Trophoblast cell (in vitro differentiated cells and primary cell): ENCODE measurements around the gene ARFGAP3.

ENCODE experiments used
- DNase-seq, 2 donors: peaks; one replicate each; pipeline ENCODE4 v3.0.0-alpha.2; 2016
- H2AFZ ChIP-seq: 2 replicates; pipeline ENCODE4 v1.6.1; 2013; ENCODE audit warnings: low read length, moderate library complexity, mild to moderate bottlenecking; ENCODE audit not compliant: insufficient read depth, poor library complexity
- H2AK5ac ChIP-seq: 2 replicates; pipeline ENCODE4 v1.6.1; 2013; ENCODE audit warnings: mild to moderate bottlenecking, low read length
- H2BK120ac ChIP-seq: 2 replicates; pipeline ENCODE4 v1.6.1; 2013; ENCODE audit warnings: low read length, mild to moderate bottlenecking, moderate library complexity; ENCODE audit not compliant: insufficient read depth, poor library complexity
- H2BK12ac ChIP-seq: 2 replicates; pipeline ENCODE4 v1.6.1; 2013; ENCODE audit warnings: mild to moderate bottlenecking, low read length, moderate library complexity
- H2BK5ac ChIP-seq: 2 replicates; pipeline ENCODE4 v1.6.1; 2013; ENCODE audit warnings: low read length, low read depth, moderate library complexity, mild to moderate bottlenecking; ENCODE audit not compliant: poor library complexity
- H3K14ac ChIP-seq: 2 replicates; pipeline ENCODE4 v1.6.1; 2013; ENCODE audit warnings: mild to moderate bottlenecking, low read length
- H3K18ac ChIP-seq: 2 replicates; pipeline ENCODE4 v1.6.1; 2013; ENCODE audit warnings: mild to moderate bottlenecking, low read length
- H3K23ac ChIP-seq: 2 replicates; pipeline ENCODE4 v1.6.1; 2013; ENCODE audit warnings: low read length
- H3K27ac ChIP-seq: 2 replicates; pipeline ENCODE4 v1.5.1; 2013; ENCODE audit warnings: low read depth, mild to moderate bottlenecking, inconsistent platforms, low read length, moderate library complexity
- H3K27me3 ChIP-seq: 2 replicates; pipeline ENCODE4 v1.6.1; 2013; ENCODE audit warnings: inconsistent platforms, mild to moderate bottlenecking, low read length, moderate library complexity; ENCODE audit not compliant: insufficient read depth
- H3K36me3 ChIP-seq, 2 experiments: 1 replicate in 1 of 2; 2 replicates in 1 of 2; pipeline ENCODE4 v1.6.1; 2013; ENCODE audit warnings: low read length in 2 of 2, mild to moderate bottlenecking in 2 of 2, moderate library complexity in 1 of 2; ENCODE audit not compliant: insufficient read depth in 2 of 2, control insufficient read depth in 1 of 2
- H3K4ac ChIP-seq: 2 replicates; pipeline ENCODE4 v1.6.1; 2013; ENCODE audit warnings: low read depth, mild to moderate bottlenecking, low read length, moderate library complexity
- H3K4me1 ChIP-seq, 2 experiments: 1 replicate in 1 of 2; 2 replicates in 1 of 2; pipeline ENCODE4 v1.6.1; 2013; ENCODE audit warnings: low read length in 2 of 2, mild to moderate bottlenecking in 2 of 2, moderate library complexity in 1 of 2; ENCODE audit not compliant: insufficient read depth in 2 of 2, control insufficient read depth in 1 of 2
- H3K4me2 ChIP-seq: 2 replicates; pipeline ENCODE4 v1.6.1; 2013; ENCODE audit warnings: inconsistent platforms, mild to moderate bottlenecking, low read length, moderate library complexity
- H3K4me3 ChIP-seq: 2 replicates; pipeline ENCODE4 v1.5.1; 2013; ENCODE audit warnings: mild to moderate bottlenecking, low read depth, low read length, inconsistent platforms
- H3K79me1 ChIP-seq: one replicate; pipeline ENCODE4 v1.6.1; 2013; ENCODE audit warnings: low read length
- H3K79me2 ChIP-seq: 2 replicates; pipeline ENCODE4 v1.6.1; 2013; ENCODE audit warnings: low read length, mild to moderate bottlenecking; ENCODE audit not compliant: control insufficient read depth, insufficient read depth, poor library complexity
- H3K9ac ChIP-seq: 2 replicates; pipeline ENCODE4 v1.6.1; 2013; ENCODE audit warnings: mild to moderate bottlenecking, low read length
- H3K9me3 ChIP-seq: 2 replicates; pipeline ENCODE4 v1.6.1; 2013; ENCODE audit warnings: low read depth, mild to moderate bottlenecking, control low read depth, inconsistent platforms, low read length; ENCODE audit not compliant: insufficient read depth
- H4K12ac ChIP-seq: 2 replicates; pipeline ENCODE4 v1.6.1; 2013; ENCODE audit warnings: low read depth, mild to moderate bottlenecking, low read length, moderate library complexity
- H4K8ac ChIP-seq: 2 replicates; pipeline ENCODE4 v1.6.1; 2013; ENCODE audit warnings: low read depth, mild to moderate bottlenecking, low read length, moderate library complexity
- H4K91ac ChIP-seq: one replicate; pipeline ENCODE4 v1.6.1; 2013; ENCODE audit warnings: low read depth, mild to moderate bottlenecking, low read length, moderate library complexity
- WGBS: extraction: QIAGEN DNeasy Blood & Tissue Kit; methylation state at CpG from one replicate; pipeline ENCODE4 v1.1.7; 2013; ENCODE audit warnings: missing lambda C conversion rate; ENCODE audit not compliant: insufficient read length, insufficient coverage; ENCODE audit errors: extremely low coverage; 5-methylcytosine and 5-hydroxymethylcytosine counted together

Gene ARFGAP3

GRCh38 chr22:42792909-42793847, 63.9 kb downstream of the ARFGAP3 start:
- Histone ChIP-seq H3K79me2 (no peaks in the 10 kb centered on the region), H3K4me2 (no peak overlapping the region), H3K36me3 (peaks cover 3 to 17% of the 10 kb centered on the region in 2 experiments), H3K27me3 (no peaks in the 10 kb centered on the region), H3K27ac (no peak overlapping the region), H3K18ac (no peak overlapping the region), H3K4me1 (no peaks in the 10 kb centered on the region), H3K79me1 (no peaks in the 10 kb centered on the region), H2BK12ac (no peak overlapping the region), H2BK5ac (no peak overlapping the region), H4K8ac (no peak overlapping the region), H2BK120ac (no peak overlapping the region), H3K9me3 (peaks cover 1% of the 10 kb centered on the region), H2AFZ (no peak overlapping the region), H3K9ac (no peak overlapping the region), H3K14ac (no peak overlapping the region), H4K12ac (no peak overlapping the region), H3K23ac (no peak overlapping the region), H4K91ac (no peak overlapping the region), H3K4ac (no peak overlapping the region), H2AK5ac (no peak overlapping the region), H3K4me3 (no peak overlapping the region)
- no CpG with 5 or more reads among the region's 25 CpGs for WGBS
- no peak for DNase-seq

- Histone ChIP-seq H3K36me3 (peaks cover under 1 to 10% of the 10 kb centered on the region in 2 experiments), H3K18ac (no peak overlapping the region), H3K27ac (no peak overlapping the region), H3K4me1 (no peaks in the 10 kb centered on the region), H3K9ac (no peak overlapping the region), H3K23ac (no peak overlapping the region), H2BK120ac (no peak overlapping the region), H2AK5ac (no peak overlapping the region), H3K27me3 (no peaks in the 10 kb centered on the region), H4K8ac (no peak overlapping the region), H2AFZ (no peak overlapping the region), H2BK5ac (no peak overlapping the region), H3K9me3 (peaks cover under 1% of the 10 kb centered on the region), H2BK12ac (no peak overlapping the region), H3K4me2 (no peak overlapping the region), H3K79me2 (no peaks in the 10 kb centered on the region), H3K4me3 (no peak overlapping the region), H4K91ac (no peak overlapping the region), H3K79me1 (no peaks in the 10 kb centered on the region), H3K14ac (no peak overlapping the region), H3K4ac (no peak overlapping the region), H4K12ac (no peak overlapping the region)
- no CpG with 5 or more reads among the region's 13 CpGs for WGBS
- DNase-seq, result no peak
Measured at GRCh38 chr22:42792453-42792908, 64.6 kb downstream of the ARFGAP3 start.

GRCh38 chr22:42791721-42792452, 65.2 kb downstream of the ARFGAP3 start:
- H3K9me3 ChIP-seq, result no peaks in the 10 kb centered on the region
- H3K4me2 ChIP-seq, result no peak overlapping the region
- no peaks in the 10 kb centered on the region for H3K79me1 ChIP-seq
- H3K4ac ChIP-seq, result no peak overlapping the region
- no peaks in the 10 kb centered on the region for H3K4me1 ChIP-seq
- no peak overlapping the region for H3K4me3 ChIP-seq
- H3K18ac ChIP-seq, result no peak overlapping the region
- no peak overlapping the region for H2BK12ac ChIP-seq
- no peak overlapping the region for H3K27ac ChIP-seq
- H3K23ac ChIP-seq, result no peak overlapping the region
- no peak for DNase-seq
- H4K91ac ChIP-seq, result no peak overlapping the region
- H4K8ac ChIP-seq, result no peak overlapping the region
- no CpG with 5 or more reads among the region's 20 CpGs for WGBS
- no peak overlapping the region for H3K14ac ChIP-seq
- no peaks in the 10 kb centered on the region for H3K27me3 ChIP-seq
- no peaks in the 10 kb centered on the region for H3K79me2 ChIP-seq
- H3K9ac ChIP-seq, result no peak overlapping the region
- no peak overlapping the region for H2AK5ac ChIP-seq
- H2BK5ac ChIP-seq, result no peak overlapping the region
- H2BK120ac ChIP-seq, result no peak overlapping the region
- H2AFZ ChIP-seq, result no peak overlapping the region
- H4K12ac ChIP-seq, result no peak overlapping the region
- peaks cover 0 to 6% of the 10 kb centered on the region in 2 experiments for H3K36me3 ChIP-seq

DNA sequence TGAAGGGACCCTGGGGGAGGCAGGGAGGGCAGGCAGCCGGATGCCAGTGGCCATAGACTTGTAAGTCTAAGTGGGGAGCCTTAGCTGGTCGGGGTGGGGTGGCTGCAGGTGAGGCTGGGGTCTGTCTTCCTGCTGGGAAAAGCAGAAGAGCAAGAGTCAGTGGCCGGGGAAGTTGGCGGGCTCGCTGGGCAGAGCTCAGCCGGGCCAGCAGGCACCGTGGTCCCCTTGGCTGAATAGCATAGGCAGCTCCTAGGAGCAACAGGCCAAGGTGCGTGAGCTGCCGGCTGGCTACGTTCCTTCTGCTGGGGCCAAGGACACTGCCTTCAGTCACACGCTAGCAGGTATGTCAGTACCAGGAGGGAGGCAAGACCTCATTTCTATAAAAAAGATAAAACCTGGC, 68.6 kb downstream of the ARFGAP3 start:
- no peak overlapping the region for H2AFZ ChIP-seq
- no peak overlapping the region for H3K4me2 ChIP-seq
- DNase-seq, result no peak
- no peak overlapping the region for H2BK12ac ChIP-seq
- WGBS, result no CpG with 5 or more reads among the region's 11 CpGs
- no peak overlapping the region for H3K27ac ChIP-seq
- H4K8ac ChIP-seq, result no peak overlapping the region
- no peak overlapping the region for H2BK5ac ChIP-seq
- no peaks in the 10 kb centered on the region for H3K27me3 ChIP-seq
- H3K36me3 ChIP-seq, result peaks cover 0 to 3% of the 10 kb centered on the region in 2 experiments
- H3K79me2 ChIP-seq, result no peaks in the 10 kb centered on the region
- no peak overlapping the region for H3K14ac ChIP-seq
- H3K9me3 ChIP-seq, result peaks cover 2% of the 10 kb centered on the region
- H3K23ac ChIP-seq, result no peak overlapping the region
- H3K79me1 ChIP-seq, result no peaks in the 10 kb centered on the region
- H3K4ac ChIP-seq, result no peak overlapping the region
- H3K4me1 ChIP-seq, result peaks cover 0 to 5% of the 10 kb centered on the region in 2 experiments
- H3K18ac ChIP-seq, result no peak overlapping the region
- no peak overlapping the region for H2AK5ac ChIP-seq
- no peak overlapping the region for H4K91ac ChIP-seq
- H2BK120ac ChIP-seq, result no peak overlapping the region
- H3K9ac ChIP-seq, result no peak overlapping the region
- H3K4me3 ChIP-seq, result no peak overlapping the region
- H4K12ac ChIP-seq, result no peak overlapping the region
